Measurements from ENCODE around the gene COL4A2.

- TF ChIP-seq CTCF (IDR thresholded peaks at IDR 0.05), result no peak
- no peak for TF ChIP-seq HDAC2 (IDR thresholded peaks at IDR 0.05)
- TF ChIP-seq RAD21 (conservative IDR thresholded peaks at IDR 0.05 in 1 of 2, IDR thresholded peaks at IDR 0.05 in 1 of 2), result no peak
- no peak for TF ChIP-seq USF2 (IDR thresholded peaks at IDR 0.05)
- TF ChIP-seq SMC3 (IDR thresholded peaks at IDR 0.05), result no peak
- no peak for TF ChIP-seq EHMT2 (IDR thresholded peaks at IDR 0.05; ENCODE audit: low read depth)
Observed at GRCh38 chr13:110372676-110373075, 65.6 kb downstream of the COL4A2 start.
